ENCODE results near the gene ERI2. TPM values are rescaled to one million over a fixed set of nuclear protein-coding genes. Genes with fewer than 3 reads are reported as not detected.

Gene ERI2
- total and polyA plus RNA-seq, 2 of the 4 experiments (the other 2 are of a cell fraction) = 7.5 to 10.2 TPM

DNA sequence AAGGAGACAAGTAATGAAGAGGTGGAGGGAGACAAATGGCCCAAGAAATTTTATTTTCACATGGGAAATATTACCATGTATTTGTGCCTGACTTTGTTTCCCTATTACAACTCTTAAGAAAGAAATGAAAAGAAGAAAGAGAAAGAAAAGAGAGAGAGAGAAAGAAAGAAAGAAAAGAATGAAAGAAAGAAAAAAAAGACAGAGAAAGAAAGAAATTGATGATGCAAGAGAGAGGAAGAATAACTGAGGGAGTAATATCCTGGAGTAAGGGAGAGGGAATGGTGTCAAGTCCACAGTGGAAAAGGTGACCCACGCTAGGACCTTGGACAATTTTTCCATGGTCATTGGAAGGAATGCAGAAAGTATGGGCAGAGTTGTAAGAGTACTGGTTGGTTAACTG lies 52.5 kb downstream of the ERI2 start:
- no CpG with 5 or more reads among the region's 1 CpG for WGBS, 2 experiments (ENCODE audit: extremely low coverage in 2 of 2, insufficient read length in 1 of 2)
- no peak overlapping the region for H2AFZ ChIP-seq (replicated peaks; ENCODE audit: low read length, poor library complexity)
- no peaks in the 10 kb centered on the region for H3K9me3 ChIP-seq (ENCODE audit: control insufficient read depth, insufficient read depth, low read length)
- H3K9me1 ChIP-seq (ENCODE audit: insufficient read depth, low read length) = no peaks in the 10 kb centered on the region
- no peak overlapping the region for H4K8ac ChIP-seq (ENCODE audit: low read depth in 2 of 2, low read length in 2 of 2)
- no peaks in the 10 kb centered on the region for H3K27me3 ChIP-seq (ENCODE audit: control insufficient read depth, insufficient read depth, low read length)
- DNase-seq (no peak), ATAC-seq (ENCODE audit: low read depth) (no peak)
- H3K23ac ChIP-seq (ENCODE audit: low read depth, low read length) = no peak overlapping the region
- no peak overlapping the region for H2BK20ac ChIP-seq (ENCODE audit: low read depth, low read length)
- no peak overlapping the region for H3K27ac ChIP-seq (ENCODE audit: insufficient read depth, low read length)
- no peak overlapping the region for H2BK5ac ChIP-seq (ENCODE audit: low read depth, low read length, poor library complexity, severe bottlenecking)
- CTCF ChIA-PET = no interaction called here
- no peak overlapping the region for H3K9ac ChIP-seq (ENCODE audit: low read depth, low read length)
- H2BK15ac ChIP-seq (ENCODE audit: low read depth, low read length) = no peak overlapping the region
- no peaks in the 10 kb centered on the region for H3K79me1 ChIP-seq (ENCODE audit: low read depth in 1 of 2, low read length in 2 of 2)
- H4K20me1 ChIP-seq (ENCODE audit: insufficient read depth, low read length) = no peaks in the 10 kb centered on the region
- intact Hi-C loops (cut with micrococcal nuclease) = no loop called here
- dilution Hi-C loops (cut with HindIII; ENCODE audit: low sequenced_read_pairs, unreplicated experiment) = no loop called here
- no peak overlapping the region for H3K4me2 ChIP-seq (ENCODE audit: low read depth, low read length)
- no peak overlapping the region for H3K4ac ChIP-seq (ENCODE audit: low read depth, low read length)
- no peak overlapping the region for H3K14ac ChIP-seq (replicated peaks; ENCODE audit: low read depth, low read length)
- H2AK5ac ChIP-seq (ENCODE audit: low read depth, low read length) = no peak overlapping the region
- TF ChIP-seq FOS (IDR thresholded peaks at IDR 0.05; ENCODE audit: low read depth, low read length) (no peak), MXI1 (IDR thresholded peaks at IDR 0.05; ENCODE audit: borderline replicate concordance, low read depth, low read length) (no peak), POLR2A (IDR thresholded peaks at IDR 0.05; ENCODE audit: low read depth, low read length) (no peak), CEBPB (IDR thresholded peaks at IDR 0.05; ENCODE audit: low read depth, low read length) (no peak), NFE2L2 (IDR thresholded peaks at IDR 0.05; ENCODE audit: low read depth, low read length) (no peak), RFX5 (IDR thresholded peaks at IDR 0.05; ENCODE audit: low read depth, low read length) (no peak), RAD21 (IDR thresholded peaks at IDR 0.05; ENCODE audit: low read length) (no peak)
- TF ChIP-seq, protein P1, sequence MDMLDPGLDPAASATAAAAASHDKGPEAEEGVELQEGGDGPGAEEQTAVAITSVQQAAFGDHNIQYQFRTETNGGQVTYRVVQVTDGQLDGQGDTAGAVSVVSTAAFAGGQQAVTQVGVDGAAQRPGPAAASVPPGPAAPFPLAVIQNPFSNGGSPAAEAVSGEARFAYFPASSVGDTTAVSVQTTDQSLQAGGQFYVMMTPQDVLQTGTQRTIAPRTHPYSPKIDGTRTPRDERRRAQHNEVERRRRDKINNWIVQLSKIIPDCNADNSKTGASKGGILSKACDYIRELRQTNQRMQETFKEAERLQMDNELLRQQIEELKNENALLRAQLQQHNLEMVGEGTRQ (IDR thresholded peaks at IDR 0.05; ENCODE audit: low read depth, low read length) = no peak
- in situ Hi-C loops (cut with MboI; ENCODE audit: low sequenced_read_pairs) = no loop called here
- no peak overlapping the region for H3K56ac ChIP-seq (ENCODE audit: extremely low read depth, insufficient read depth, low read length)
- H4K91ac ChIP-seq (ENCODE audit: insufficient read depth, low read depth, low read length) = no peak overlapping the region
- H3K4me1 ChIP-seq (ENCODE audit: control insufficient read depth, insufficient read depth, low read length) = no peaks in the 10 kb centered on the region
- POLR2A ChIA-PET (ENCODE audit: unreplicated experiment) = no interaction called here
- H3K36me3 ChIP-seq (ENCODE audit: control insufficient read depth, insufficient read depth, low read length) = no peaks in the 10 kb centered on the region
- no peak overlapping the region for H2AK9ac ChIP-seq (replicated peaks; ENCODE audit: low read depth, low read length, poor library complexity)
- no peak overlapping the region for H3K4me3 ChIP-seq (ENCODE audit: insufficient read depth, low read depth, low read length)
- no TSS peak for BruUV-seq (replicated peaks)
- no peak overlapping the region for H2BK120ac ChIP-seq (ENCODE audit: low read depth, low read length)
- H3K18ac ChIP-seq (ENCODE audit: low read depth, low read length) = no peak overlapping the region
- no peak overlapping the region for H4K5ac ChIP-seq (ENCODE audit: low read depth, low read length)

Data from IMR-90 (cell line).